HL-60 (cell line): ENCODE results near the gene ATP5MK.
"Not testable (repeated sequence)": the region's sequence is repeated elsewhere in the genome, so short reads cannot be mapped to it uniquely, and the experiment has no call there.

ENCODE experiments used
- DNase-seq, 2 experiments: peaks; one replicate each; pipeline ENCODE4 v3.0.0-alpha.2; 2010 to 2020; ENCODE audit warnings: low read depth in 1 of 2, low spot score in 1 of 2
- H3K27ac ChIP-seq: fragments of 250-450 bp; sonication (Bioruptor Pico); replicated peaks from 2 replicates; pipeline ENCODE4 v1.5.1; 2020; ENCODE audit warnings: mild to moderate bottlenecking, moderate library complexity
- H3K27me3 ChIP-seq: fragments of 250-450 bp; sonication (Bioruptor Pico); 2 replicates; pipeline ENCODE4 v1.5.1; 2021; ENCODE audit warnings: mild to moderate bottlenecking, moderate library complexity; ENCODE audit not compliant: insufficient read depth, poor library complexity, severe bottlenecking
- H3K4me3 ChIP-seq: replicated peaks from 2 replicates; pipeline ENCODE4 v1.5.1; 2011; ENCODE audit warnings: mild to moderate bottlenecking, control low read depth, low read length; ENCODE audit not compliant: insufficient read depth
- CTCF ChIP-seq: IDR thresholded peaks from one replicate; pipeline ENCODE4 v1.5.1; 2011; ENCODE audit warnings: low read length, control low read depth, inconsistent platforms; ENCODE audit not compliant: insufficient read depth
- GABPA ChIP-seq: IDR thresholded peaks from 2 replicates; pipeline ENCODE4 v1.6.1; 2012; ENCODE audit warnings: low read depth
- POLR2AphosphoS5 ChIP-seq: IDR thresholded peaks from 2 replicates; pipeline ENCODE4 v1.6.1; 2012; ENCODE audit warnings: low read depth
- REST ChIP-seq: IDR thresholded peaks from 2 replicates; pipeline ENCODE4 v1.6.1; 2012; ENCODE audit warnings: low read depth; ENCODE audit not compliant: insufficient replicate concordance
- SPI1 ChIP-seq: IDR thresholded peaks from 2 replicates; pipeline ENCODE4 v1.6.1; 2012; ENCODE audit warnings: low read depth, mild to moderate bottlenecking, borderline replicate concordance

ATP5MK gene

GRCh38 chr10:103367379-103367781, 28.9 kb downstream of the ATP5MK start:
- Histone ChIP-seq H3K27ac (peak overlapping the region; percentile 81), H3K27me3 (no peaks in the 10 kb centered on the region), H3K4me3 (peak overlapping the region; percentile 87)
- DNase-seq = peak in 1 of 2 experiments; percentile 6
- TF ChIP-seq CTCF = no peak
- no peak for TF ChIP-seq GABPA
- no peak for TF ChIP-seq REST
- no peak for TF ChIP-seq SPI1
- TF ChIP-seq POLR2AphosphoS5 = no peak

- H3K27ac ChIP-seq, H3K4me3 ChIP-seq, H3K27me3 ChIP-seq, DNase-seq: not testable (repeated sequence)
Measured at GRCh38 chr10:103360791-103361190, 35.5 kb downstream of the ATP5MK start.

GRCh38 chr10:103359493-103359892, 36.8 kb downstream of the ATP5MK start:
- DNase-seq, H3K4me3 ChIP-seq, H3K27me3 ChIP-seq: not testable (repeated sequence)
- 0 out of 2 replicates have a peak overlapping the region, but pooled peaks have one; percentile 15 for H3K27ac ChIP-seq

GRCh38 chr10:103355906-103356599, 40.2 kb downstream of the ATP5MK start:
- no peak overlapping the region for H3K27ac ChIP-seq
- DNase-seq = no peak
- H3K27me3 ChIP-seq = no peaks in the 10 kb centered on the region
- H3K4me3 ChIP-seq = no peak overlapping the region
- TF ChIP-seq SPI1 (no peak), POLR2AphosphoS5 (no peak), CTCF (no peak), REST (no peak), GABPA (no peak)

- DNase-seq, H3K27me3 ChIP-seq, H3K27ac ChIP-seq: not testable (repeated sequence)
Measured at GRCh38 chr10:103354567-103354966, 41.7 kb downstream of the ATP5MK start.

More at GRCh38 chr10:103354567-103354966, 41.7 kb downstream of the ATP5MK start:
- H3K4me3 ChIP-seq = not testable (repeated sequence)
